Stimulated activated memory B cell treated with anti-CD40 and anti-IgM and Interleukin-4, amounts not matched to agents 10 μg/mL and 1 μg/mL and 100 μg/mL, for 72 hours (primary cell): ENCODE data around the gene LAMA1.

Experiments
- ATAC-seq: fragments of 150-1000 bp; cut with Tn5 transposase; 2 replicates; pipeline ENCODE4 v1.10.0; 2021
- H3K27ac Mint-ChIP-seq: one replicate; pipeline ENCODE4 v1.8.0; 2022; ENCODE audit warnings: mild to moderate bottlenecking, mixed read lengths
- H3K27me3 Mint-ChIP-seq: one replicate; pipeline ENCODE4 v1.8.0; 2022; ENCODE audit warnings: mixed read lengths
- H3K36me3 Mint-ChIP-seq: one replicate; pipeline ENCODE4 v1.8.0; 2022; ENCODE audit warnings: mixed read lengths
- H3K4me1 Mint-ChIP-seq: one replicate; pipeline ENCODE4 v1.8.0; 2022; ENCODE audit warnings: mixed read lengths
- H3K4me3 Mint-ChIP-seq: one replicate; pipeline ENCODE4 v1.8.0; 2022; ENCODE audit warnings: mild to moderate bottlenecking, moderate library complexity, mixed read lengths
- H3K9me3 Mint-ChIP-seq: one replicate; pipeline ENCODE4 v1.8.0; 2022; ENCODE audit warnings: mixed read lengths

Gene LAMA1

GRCh38 chr18:6997808-6998207, 119.8 kb downstream of the LAMA1 start:
- no peak for ATAC-seq

GRCh38 chr18:6994771-6995430, 122.7 kb downstream of the LAMA1 start:
- ATAC-seq = no peak
- H3K36me3 Mint-ChIP-seq = no peaks in the 10 kb centered on the region
- peaks cover 2% of the 10 kb centered on the region for H3K9me3 Mint-ChIP-seq
- no peaks in the 10 kb centered on the region for H3K4me1 Mint-ChIP-seq
- no peak overlapping the region for H3K4me3 Mint-ChIP-seq
- no peak overlapping the region for H3K27ac Mint-ChIP-seq
- H3K27me3 Mint-ChIP-seq = no peaks in the 10 kb centered on the region

More at GRCh38 chr18:6997808-6998207, 119.8 kb downstream of the LAMA1 start:
- no peaks in the 10 kb centered on the region for H3K27me3 Mint-ChIP-seq
- H3K4me1 Mint-ChIP-seq = no peaks in the 10 kb centered on the region
- peaks cover 2% of the 10 kb centered on the region for H3K9me3 Mint-ChIP-seq
- H3K4me3 Mint-ChIP-seq = no peak overlapping the region
- no peaks in the 10 kb centered on the region for H3K36me3 Mint-ChIP-seq
- no peak overlapping the region for H3K27ac Mint-ChIP-seq

- no peak overlapping the region for H3K4me3 Mint-ChIP-seq
- H3K4me1 Mint-ChIP-seq = no peaks in the 10 kb centered on the region
- no peaks in the 10 kb centered on the region for H3K36me3 Mint-ChIP-seq
- H3K9me3 Mint-ChIP-seq = peaks cover 2% of the 10 kb centered on the region
- H3K27me3 Mint-ChIP-seq = no peaks in the 10 kb centered on the region
- no peak overlapping the region for H3K27ac Mint-ChIP-seq
- no peak for ATAC-seq
Observed at GRCh38 chr18:6994056-6994770, 123.4 kb downstream of the LAMA1 start.

GRCh38 chr18:6992761-6993160, 124.8 kb downstream of the LAMA1 start:
- no peak overlapping the region for H3K27ac Mint-ChIP-seq
- no peaks in the 10 kb centered on the region for H3K4me1 Mint-ChIP-seq
- H3K36me3 Mint-ChIP-seq = no peaks in the 10 kb centered on the region
- peaks cover 2% of the 10 kb centered on the region for H3K9me3 Mint-ChIP-seq
- no peak overlapping the region for H3K4me3 Mint-ChIP-seq
- no peaks in the 10 kb centered on the region for H3K27me3 Mint-ChIP-seq
- no peak for ATAC-seq

GRCh38 chr18:6983366-6983765, 134.2 kb downstream of the LAMA1 start:
- no peak for ATAC-seq
- no peak overlapping the region for H3K27ac Mint-ChIP-seq
- H3K36me3 Mint-ChIP-seq = no peaks in the 10 kb centered on the region
- H3K4me1 Mint-ChIP-seq = no peaks in the 10 kb centered on the region
- H3K27me3 Mint-ChIP-seq = no peaks in the 10 kb centered on the region
- no peaks in the 10 kb centered on the region for H3K9me3 Mint-ChIP-seq
- no peak overlapping the region for H3K4me3 Mint-ChIP-seq

- H3K27ac Mint-ChIP-seq = no peak overlapping the region
- no peaks in the 10 kb centered on the region for H3K36me3 Mint-ChIP-seq
- no peak overlapping the region for H3K4me3 Mint-ChIP-seq
- H3K9me3 Mint-ChIP-seq = no peaks in the 10 kb centered on the region
- no peaks in the 10 kb centered on the region for H3K4me1 Mint-ChIP-seq
- H3K27me3 Mint-ChIP-seq = no peaks in the 10 kb centered on the region
- no peak for ATAC-seq
Observed at GRCh38 chr18:6982398-6982797, 135.2 kb downstream of the LAMA1 start.

- H3K4me1 Mint-ChIP-seq = no peaks in the 10 kb centered on the region
- H3K4me3 Mint-ChIP-seq = no peak overlapping the region
- H3K9me3 Mint-ChIP-seq = no peaks in the 10 kb centered on the region
- H3K36me3 Mint-ChIP-seq = no peaks in the 10 kb centered on the region
- no peaks in the 10 kb centered on the region for H3K27me3 Mint-ChIP-seq
- no peak overlapping the region for H3K27ac Mint-ChIP-seq
- no peak for ATAC-seq
Observed at GRCh38 chr18:6980363-6980762, 137.2 kb downstream of the LAMA1 start.

- ATAC-seq = no peak
- no peaks in the 10 kb centered on the region for H3K4me1 Mint-ChIP-seq
- no peaks in the 10 kb centered on the region for H3K9me3 Mint-ChIP-seq
- no peak overlapping the region for H3K27ac Mint-ChIP-seq
- H3K4me3 Mint-ChIP-seq = no peak overlapping the region
- H3K36me3 Mint-ChIP-seq = no peaks in the 10 kb centered on the region
- H3K27me3 Mint-ChIP-seq = no peaks in the 10 kb centered on the region
Observed at GRCh38 chr18:6979954-6980353, 137.6 kb downstream of the LAMA1 start.

- no peak for ATAC-seq
- Mint-ChIP-seq H3K4me3 (no peak overlapping the region), H3K27me3 (no peaks in the 10 kb centered on the region), H3K27ac (no peak overlapping the region), H3K9me3 (no peaks in the 10 kb centered on the region), H3K36me3 (no peaks in the 10 kb centered on the region), H3K4me1 (no peaks in the 10 kb centered on the region)
Observed at GRCh38 chr18:6976935-6977334, 140.7 kb downstream of the LAMA1 start.

GRCh38 chr18:6975084-6975483, 142.5 kb downstream of the LAMA1 start:
- Mint-ChIP-seq H3K36me3 (no peaks in the 10 kb centered on the region), H3K4me1 (no peaks in the 10 kb centered on the region), H3K4me3 (no peak overlapping the region), H3K27ac (no peak overlapping the region), H3K9me3 (no peaks in the 10 kb centered on the region), H3K27me3 (no peaks in the 10 kb centered on the region)
- no peak for ATAC-seq

GRCh38 chr18:6971823-6972478, 145.6 kb downstream of the LAMA1 start:
- Mint-ChIP-seq H3K27me3 (no peaks in the 10 kb centered on the region), H3K27ac (no peak overlapping the region), H3K4me3 (no peak overlapping the region), H3K36me3 (no peaks in the 10 kb centered on the region), H3K9me3 (no peaks in the 10 kb centered on the region), H3K4me1 (no peaks in the 10 kb centered on the region)
- no peak for ATAC-seq

GRCh38 chr18:6963452-6964097, 154.0 kb downstream of the LAMA1 start:
- no peak overlapping the region for H3K27ac Mint-ChIP-seq
- peaks cover 2% of the 10 kb centered on the region for H3K9me3 Mint-ChIP-seq
- no peaks in the 10 kb centered on the region for H3K36me3 Mint-ChIP-seq
- no peak overlapping the region for H3K4me3 Mint-ChIP-seq
- H3K4me1 Mint-ChIP-seq = no peaks in the 10 kb centered on the region
- no peaks in the 10 kb centered on the region for H3K27me3 Mint-ChIP-seq
- ATAC-seq = no peak

- Mint-ChIP-seq H3K27ac (no peak overlapping the region), H3K36me3 (no peaks in the 10 kb centered on the region), H3K4me3 (no peak overlapping the region), H3K4me1 (no peaks in the 10 kb centered on the region), H3K9me3 (peaks cover 2% of the 10 kb centered on the region), H3K27me3 (no peaks in the 10 kb centered on the region)
- no peak for ATAC-seq
Observed at GRCh38 chr18:6962571-6963451, 154.8 kb downstream of the LAMA1 start.

GRCh38 chr18:6961331-6961730, 156.3 kb downstream of the LAMA1 start:
- peaks cover 2% of the 10 kb centered on the region for H3K9me3 Mint-ChIP-seq
- no peak overlapping the region for H3K4me3 Mint-ChIP-seq
- no peaks in the 10 kb centered on the region for H3K36me3 Mint-ChIP-seq
- no peaks in the 10 kb centered on the region for H3K4me1 Mint-ChIP-seq
- ATAC-seq = no peak
- H3K27ac Mint-ChIP-seq = no peak overlapping the region
- H3K27me3 Mint-ChIP-seq = no peaks in the 10 kb centered on the region

- Mint-ChIP-seq H3K27ac (no peak overlapping the region), H3K27me3 (no peaks in the 10 kb centered on the region), H3K9me3 (peaks cover 2% of the 10 kb centered on the region), H3K4me3 (no peak overlapping the region), H3K36me3 (no peaks in the 10 kb centered on the region), H3K4me1 (no peaks in the 10 kb centered on the region)
- no peak for ATAC-seq
Observed at GRCh38 chr18:6960656-6961055, 156.9 kb downstream of the LAMA1 start.
